ENCODE results near the gene SUGCT. TPM values are rescaled to one million over a fixed set of nuclear protein-coding genes. Genes with fewer than 3 reads are reported as not detected.
"Not testable (repeated sequence)": the region's sequence is repeated elsewhere in the genome, so short reads cannot be mapped to it uniquely, and the experiment has no call there.

SUGCT gene
- total and polyA plus RNA-seq, 3 donors from 2014 or later = 7.1 to 9.8 (median 8.1) TPM

GRCh38 chr7:40145596-40146130, 10.9 kb downstream of the SUGCT start:
- H3K4me1 ChIP-seq; DNase-seq; H3K27ac ChIP-seq; H3K36me3 ChIP-seq (ENCODE audit: low read depth, missing control alignments); H3K4me3 ChIP-seq; H3K27me3 ChIP-seq; H3K9me3 ChIP-seq; intact Hi-C loops (cut with DNase I; ENCODE audit: low total_unique reads): not testable (repeated sequence)
- whole genome bisulfite sequencing, 2 donors = 75 to 76% methylated on average over 3 of the region's 3 CpGs

- TF ChIP-seq POLR2A (IDR thresholded peaks at IDR 0.05) = no peak
- TF ChIP-seq CTCF (IDR thresholded peaks at IDR 0.05) = no peak
- DNase-seq = no peak
Observed at GRCh38 chr7:40147371-40148246, 12.8 kb downstream of the SUGCT start.

GRCh38 chr7:40148247-40148580, 13.4 kb downstream of the SUGCT start:
- H3K27me3 ChIP-seq; H3K9me3 ChIP-seq; H3K4me3 ChIP-seq; H3K27ac ChIP-seq; DNase-seq; H3K4me1 ChIP-seq; H3K36me3 ChIP-seq (ENCODE audit: low read depth, missing control alignments); intact Hi-C loops (cut with DNase I; ENCODE audit: low total_unique reads): not testable (repeated sequence)
- 70 to 90% methylated on average over 7 of the region's 7 CpGs for whole genome bisulfite sequencing, 2 donors

More at GRCh38 chr7:40147371-40148246, 12.8 kb downstream of the SUGCT start:
- no peak overlapping the region for H3K27ac ChIP-seq
- no peaks in the 10 kb centered on the region for H3K4me1 ChIP-seq
- no peaks in the 10 kb centered on the region for H3K36me3 ChIP-seq (ENCODE audit: low read depth, missing control alignments)
- H3K9me3 ChIP-seq = no peaks in the 10 kb centered on the region
- intact Hi-C loops (cut with DNase I; ENCODE audit: low total_unique reads) = no loop called here
- H3K4me3 ChIP-seq = no peak overlapping the region
- WGBS, 2 donors = 72 to 88% methylated on average over 19 of the region's 19 CpGs
- H3K27me3 ChIP-seq = no peaks in the 10 kb centered on the region

GRCh38 chr7:40148671-40149070, 13.9 kb downstream of the SUGCT start:
- WGBS, 2 donors = 78 to 84% methylated on average over 2 of the region's 2 CpGs
- TF ChIP-seq CTCF (IDR thresholded peaks at IDR 0.05) (no peak), POLR2A (IDR thresholded peaks at IDR 0.05) (no peak)
- H3K27ac ChIP-seq = no peak overlapping the region
- H3K9me3 ChIP-seq = no peaks in the 10 kb centered on the region
- intact Hi-C loops (cut with DNase I; ENCODE audit: low total_unique reads) = no loop called here
- H3K36me3 ChIP-seq (ENCODE audit: low read depth, missing control alignments) = no peaks in the 10 kb centered on the region
- no peak overlapping the region for H3K4me3 ChIP-seq
- no peaks in the 10 kb centered on the region for H3K27me3 ChIP-seq
- H3K4me1 ChIP-seq = no peaks in the 10 kb centered on the region
- DNase-seq = no peak

GRCh38 chr7:40151504-40151903, 16.7 kb downstream of the SUGCT start:
- Histone ChIP-seq H3K4me1 (no peaks in the 10 kb centered on the region), H3K27ac (no peak overlapping the region), H3K36me3 (ENCODE audit: low read depth, missing control alignments) (no peaks in the 10 kb centered on the region), H3K9me3 (no peaks in the 10 kb centered on the region), H3K4me3 (no peak overlapping the region), H3K27me3 (no peaks in the 10 kb centered on the region)
- intact Hi-C loops (cut with DNase I; ENCODE audit: low total_unique reads) = no loop called here
- 67 to 100% methylated on average over 1 of the region's 1 CpG for WGBS, 2 donors
- no peak for DNase-seq
- no peak for TF ChIP-seq CTCF (IDR thresholded peaks at IDR 0.05)
- TF ChIP-seq POLR2A (IDR thresholded peaks at IDR 0.05) = no peak
